ACC112 (cell line): ENCODE data around the gene SMAD3.

ENCODE experiments used
- H2AFZ ChIP-seq: fragments of 200-600 bp; sonication (generic); one replicate; pipeline ENCODE4 v1.6.0; 2017; ENCODE audit warnings: antibody characterized with exemption, low read length; ENCODE audit not compliant: unreplicated experiment
- H3K27ac ChIP-seq: fragments of 200-600 bp; sonication (generic); 2 replicates; pipeline ENCODE4 v1.5.1; 2014; ENCODE audit warnings: low read depth, mild to moderate bottlenecking, antibody characterized with exemption, low read length, moderate library complexity
- H3K27me3 ChIP-seq: fragments of 200-600 bp; sonication (generic); 2 replicates; pipeline ENCODE4 v1.6.1; 2014; ENCODE audit warnings: mild to moderate bottlenecking, antibody characterized with exemption, low read length, moderate library complexity, mixed read lengths; ENCODE audit not compliant: insufficient read depth
- H3K36me3 ChIP-seq: fragments of 200-600 bp; sonication (generic); 2 replicates; pipeline ENCODE4 v1.6.1; 2016; ENCODE audit warnings: mild to moderate bottlenecking, antibody characterized with exemption, low read length, moderate library complexity, mixed read lengths; ENCODE audit not compliant: insufficient read depth
- H3K4me1 ChIP-seq: fragments of 200-600 bp; sonication (generic); one replicate; pipeline ENCODE4 v1.6.1; 2016; ENCODE audit warnings: low read length, mixed read lengths; ENCODE audit not compliant: insufficient read depth, unreplicated experiment, control insufficient read depth
- H3K4me3 ChIP-seq: fragments of 200-600 bp; sonication (generic); 2 replicates; pipeline ENCODE4 v1.5.1; 2014; ENCODE audit warnings: mild to moderate bottlenecking, low read depth, low read length
- H3K79me2 ChIP-seq: fragments of 200-600 bp; sonication (generic); one replicate; pipeline ENCODE4 v1.6.0; 2016; ENCODE audit warnings: low read length; ENCODE audit not compliant: control insufficient read depth, unreplicated experiment, insufficient read depth

SMAD3 gene

GRCh38 chr15:67083135-67083762 lies 17.8 kb downstream of the SMAD3 start:
- Histone ChIP-seq H3K4me1 (peaks cover 93% of the 10 kb centered on the region), H3K27me3 (no peaks in the 10 kb centered on the region), H3K36me3 (peaks cover 27% of the 10 kb centered on the region), H3K27ac (peak overlapping the region; percentile 97; the same call in 1 of the 2 replicates), H3K79me2 (peaks cover 98% of the 10 kb centered on the region), H3K4me3 (no peak overlapping the region), H2AFZ (no peak overlapping the region)

GRCh38 chr15:67084561-67084960 lies 19.2 kb downstream of the SMAD3 start:
- Histone ChIP-seq H3K4me3 (no peak overlapping the region), H3K27me3 (no peaks in the 10 kb centered on the region), H2AFZ (no peak overlapping the region), H3K27ac (peak overlapping the region; percentile 71), H3K36me3 (peaks cover 27% of the 10 kb centered on the region), H3K79me2 (peaks cover 96% of the 10 kb centered on the region), H3K4me1 (peaks cover 95% of the 10 kb centered on the region)

DNA sequence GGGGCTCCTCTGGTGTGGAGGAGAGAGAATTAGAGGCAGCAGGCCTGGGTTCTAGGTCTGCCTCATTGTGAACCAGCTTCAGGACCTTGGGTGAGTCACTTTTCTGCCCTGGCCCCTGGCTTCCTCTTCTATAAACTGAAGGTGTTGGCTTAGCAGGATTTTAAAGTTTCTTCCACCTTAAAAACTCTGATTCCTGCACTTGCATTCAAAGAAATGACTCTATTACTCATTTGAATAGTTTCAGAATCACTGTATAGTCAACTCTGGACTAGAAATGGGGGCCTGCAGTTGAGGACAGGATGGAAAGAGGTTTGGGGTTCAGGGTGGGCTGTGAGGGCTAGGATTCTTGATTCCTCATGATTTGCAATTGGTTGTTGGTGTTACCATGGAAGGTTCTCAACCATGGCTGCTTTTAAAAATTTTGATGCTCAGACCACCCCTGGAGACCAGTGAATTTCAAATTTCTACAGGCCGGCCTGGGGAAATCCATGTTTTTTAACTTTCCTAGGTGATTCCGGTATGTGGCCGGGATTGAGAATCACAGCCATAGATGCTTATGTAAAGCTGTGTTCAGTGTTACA lies 19.9 kb downstream of the SMAD3 start:
- H3K27ac ChIP-seq: peak overlapping the region; percentile 71
- H3K4me1 ChIP-seq: peaks cover 95% of the 10 kb centered on the region
- no peaks in the 10 kb centered on the region for H3K27me3 ChIP-seq
- H3K36me3 ChIP-seq: peaks cover 27% of the 10 kb centered on the region
- no peak overlapping the region for H2AFZ ChIP-seq
- peak overlapping the region; percentile 7; the same call in 1 of the 2 replicates for H3K4me3 ChIP-seq
- H3K79me2 ChIP-seq: peaks cover 96% of the 10 kb centered on the region

- Histone ChIP-seq H3K79me2 (peaks cover 96% of the 10 kb centered on the region), H2AFZ (no peak overlapping the region), H3K27ac (peak overlapping the region; percentile 71), H3K4me1 (peaks cover 95% of the 10 kb centered on the region), H3K4me3 (peak overlapping the region; percentile 7; the same call in 1 of the 2 replicates), H3K36me3 (peaks cover 27% of the 10 kb centered on the region), H3K27me3 (no peaks in the 10 kb centered on the region)
Measured at GRCh38 chr15:67085818-67086636, 20.6 kb downstream of the SMAD3 start.

- H3K4me3 ChIP-seq: no peak overlapping the region
- peaks cover 23% of the 10 kb centered on the region for H3K36me3 ChIP-seq
- peaks cover 95% of the 10 kb centered on the region for H3K4me1 ChIP-seq
- H3K27ac ChIP-seq: peak overlapping the region; percentile 71
- peaks cover 93% of the 10 kb centered on the region for H3K79me2 ChIP-seq
- no peak overlapping the region for H2AFZ ChIP-seq
- H3K27me3 ChIP-seq: no peaks in the 10 kb centered on the region
Measured at GRCh38 chr15:67086637-67086914, 21.2 kb downstream of the SMAD3 start.

GRCh38 chr15:67087507-67088172 lies 22.2 kb downstream of the SMAD3 start:
- 0 out of 2 replicates have a peak, but pooled peaks cover 13% of the 10 kb centered on the region for H3K36me3 ChIP-seq
- no peaks in the 10 kb centered on the region for H3K27me3 ChIP-seq
- peak overlapping the region; percentile 25; the same call in 1 of the 2 replicates for H3K27ac ChIP-seq

DNA sequence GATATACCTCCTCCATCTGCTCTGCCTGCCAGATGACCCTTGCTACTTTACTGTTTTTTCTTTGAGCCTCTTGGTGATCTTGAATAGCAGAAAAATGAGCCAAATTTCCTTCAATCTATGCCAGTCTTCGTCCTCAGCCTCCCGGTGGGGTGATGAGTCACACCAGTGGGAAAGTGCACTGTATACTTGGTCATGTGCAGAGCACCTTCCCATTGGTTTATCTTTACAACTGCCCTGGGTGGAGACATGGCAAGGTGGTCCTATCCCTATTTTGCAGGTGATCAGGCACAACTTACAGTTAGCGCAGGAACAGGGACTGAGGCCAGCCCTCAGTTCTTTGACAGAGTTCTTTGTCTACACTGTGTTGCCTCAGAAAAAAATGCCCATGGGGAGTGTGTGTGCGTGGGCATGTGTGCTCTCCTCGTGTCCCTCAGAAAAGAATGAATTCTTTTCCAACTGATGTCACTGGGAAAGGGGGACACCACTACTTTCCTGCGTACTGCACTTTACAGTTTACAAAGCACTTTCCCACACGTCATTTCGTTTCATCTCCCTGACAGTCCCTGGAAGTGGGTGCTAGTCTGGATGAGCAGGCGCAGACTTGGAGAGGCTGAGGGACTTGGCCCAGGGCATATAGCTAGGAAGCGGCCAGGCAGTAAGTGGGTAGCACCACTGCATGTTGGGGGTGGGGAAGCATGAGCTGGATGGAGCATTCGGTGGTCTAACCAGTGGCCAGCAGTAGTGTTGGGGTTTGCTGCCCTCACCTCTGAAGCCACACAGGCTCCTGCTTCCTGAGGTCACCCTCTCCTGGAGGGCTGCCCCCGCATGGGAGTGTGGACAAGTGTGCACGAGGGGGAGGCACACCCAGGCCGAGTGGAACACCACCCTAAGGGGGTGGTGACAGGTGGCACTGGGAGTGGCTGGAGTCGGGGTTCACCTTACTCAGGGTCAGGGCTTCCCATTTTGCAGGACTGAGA lies 24.1 kb downstream of the SMAD3 start:
- Histone ChIP-seq H3K27ac (peak overlapping the region; percentile 85), H3K4me1 (peaks cover 79% of the 10 kb centered on the region), H3K79me2 (peaks cover 95% of the 10 kb centered on the region)

More at GRCh38 chr15:67087507-67088172, 22.2 kb downstream of the SMAD3 start:
- Histone ChIP-seq H3K4me3 (no peak overlapping the region), H2AFZ (no peak overlapping the region), H3K79me2 (peaks cover 93% of the 10 kb centered on the region), H3K4me1 (peaks cover 95% of the 10 kb centered on the region)

DNA sequence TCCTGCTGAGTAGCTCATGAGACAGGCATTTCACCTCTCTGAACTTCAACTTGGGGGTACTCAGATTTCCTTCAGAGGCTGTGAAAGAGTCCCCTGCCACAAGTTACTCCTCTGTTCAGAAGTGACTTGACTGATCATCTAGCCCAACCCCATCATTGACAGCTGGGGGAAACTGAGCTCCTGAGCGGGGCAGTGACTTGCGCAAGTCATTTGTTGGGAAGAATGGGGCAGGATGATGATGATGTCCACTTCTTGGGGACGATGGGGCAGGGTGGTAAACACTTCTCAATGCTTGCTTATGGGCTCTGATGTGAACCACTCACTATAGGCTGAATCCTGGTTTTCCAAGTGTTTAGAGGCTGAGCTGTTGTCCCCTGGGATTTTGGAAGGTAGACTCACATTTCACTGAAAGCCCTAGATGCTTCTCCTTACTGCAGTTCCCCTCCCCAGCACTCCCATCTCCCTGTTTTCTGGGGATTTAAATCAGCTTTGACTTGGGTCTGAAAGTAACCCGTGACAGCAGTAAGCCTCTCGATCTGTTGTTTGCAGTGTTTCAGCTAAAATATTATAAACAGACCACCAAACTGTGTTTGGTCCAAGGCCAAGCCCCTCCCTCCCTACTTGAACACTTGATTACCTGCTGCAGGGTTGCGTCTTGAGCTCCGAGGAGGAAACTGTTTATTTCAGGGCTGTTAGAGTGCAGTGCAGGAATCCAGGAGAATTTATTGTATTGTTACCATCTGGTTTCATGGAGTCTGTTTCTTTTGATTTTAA lies 25.1 kb downstream of the SMAD3 start:
- Histone ChIP-seq H3K27ac (peak overlapping the region; percentile 85), H3K27me3 (no peaks in the 10 kb centered on the region), H3K4me1 (peaks cover 69% of the 10 kb centered on the region), H2AFZ (no peak overlapping the region), H3K79me2 (peaks cover 95% of the 10 kb centered on the region), H3K4me3 (peak overlapping the region; percentile 4; the same call in 1 of the 2 replicates), H3K36me3 (peaks cover 15% of the 10 kb centered on the region; the same call in 1 of the 2 replicates)

More for the DNA sequence above, 24.1 kb downstream of the SMAD3 start:
- no peak overlapping the region for H2AFZ ChIP-seq
- H3K27me3 ChIP-seq: no peaks in the 10 kb centered on the region
- H3K36me3 ChIP-seq: peaks cover 11% of the 10 kb centered on the region; the same call in 1 of the 2 replicates
- H3K4me3 ChIP-seq: no peak overlapping the region
